Kidney epithelial cell (primary cell): ENCODE results near the gene RND2. TPM values are rescaled to one million over a fixed set of nuclear protein-coding genes. Genes with fewer than 3 reads are reported as not detected.

ENCODE experiments used
- DNase-seq: peaks from one replicate; pipeline ENCODE4 v3.0.0-alpha.2; 2010; ENCODE audit warnings: low read depth
- H3K27me3 ChIP-seq: 2 replicates; pipeline ENCODE4 v1.6.0; 2011; ENCODE audit warnings: low read length; ENCODE audit not compliant: control insufficient read depth, insufficient read depth
- H3K36me3 ChIP-seq: 2 replicates; pipeline ENCODE4 v1.5.1; 2011; ENCODE audit warnings: low read length; ENCODE audit not compliant: control insufficient read depth, insufficient read depth
- H3K4me3 ChIP-seq: 2 replicates; pipeline ENCODE4 v1.5.1; 2011; ENCODE audit warnings: low read depth, mild to moderate bottlenecking, control low read depth, low read length
- CTCF ChIP-seq: IDR thresholded peaks from 2 replicates; pipeline ENCODE4 v1.5.1; 2011; ENCODE audit warnings: mild to moderate bottlenecking, moderate library complexity, low read length, control low read depth, inconsistent platforms; ENCODE audit not compliant: insufficient read depth, poor library complexity, severe bottlenecking
- total RNA-seq: library from RNA; depleted of rRNA; stranded (reverse); fragments of >200 nt; gene quantifications from 2 replicates; pipeline ENCODE4 v1.2.3, GENCODE V29; 2015

Gene RND2
- total RNA-seq, 1 donor from 2014 or later = 0.63 TPM

DNA sequence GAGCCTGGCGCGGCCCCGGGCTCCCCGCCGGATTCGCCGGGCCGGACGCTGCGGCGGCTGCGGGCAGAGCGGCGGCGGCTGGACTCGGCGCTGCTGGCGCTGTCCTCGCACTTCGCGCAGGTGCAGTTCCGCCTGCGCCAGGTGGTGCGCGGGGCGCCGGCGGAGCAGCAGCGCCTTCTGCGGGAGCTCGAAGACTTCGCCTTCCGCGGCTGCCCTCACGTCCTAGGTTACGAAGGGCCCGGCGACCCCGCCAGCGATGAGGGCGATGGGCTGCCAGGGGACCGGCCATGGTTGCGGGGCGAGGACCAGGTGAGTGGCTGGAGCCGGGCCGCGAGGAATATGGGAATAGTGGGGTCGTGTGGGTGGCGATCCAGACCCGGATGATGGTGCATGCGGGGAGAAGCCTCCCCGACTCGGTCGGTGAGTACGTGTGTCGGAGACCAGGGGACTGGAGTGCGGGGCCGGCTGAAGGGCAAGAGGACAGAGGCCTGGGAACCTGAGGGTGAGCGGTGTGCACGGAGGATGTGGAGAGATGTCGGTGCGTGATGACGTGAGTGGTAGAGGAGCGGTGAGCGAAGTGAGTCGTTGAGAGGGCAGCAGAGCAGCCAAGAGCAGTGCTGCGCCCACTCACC lies 44.1 kb upstream of the RND2 start:
- no peak for DNase-seq
- H3K27me3 ChIP-seq = no peaks in the 10 kb centered on the region
- H3K36me3 ChIP-seq = peaks cover 2% of the 10 kb centered on the region
- H3K4me3 ChIP-seq = peak overlapping the region; percentile 93
- peak; percentile 16 for TF ChIP-seq CTCF

DNA sequence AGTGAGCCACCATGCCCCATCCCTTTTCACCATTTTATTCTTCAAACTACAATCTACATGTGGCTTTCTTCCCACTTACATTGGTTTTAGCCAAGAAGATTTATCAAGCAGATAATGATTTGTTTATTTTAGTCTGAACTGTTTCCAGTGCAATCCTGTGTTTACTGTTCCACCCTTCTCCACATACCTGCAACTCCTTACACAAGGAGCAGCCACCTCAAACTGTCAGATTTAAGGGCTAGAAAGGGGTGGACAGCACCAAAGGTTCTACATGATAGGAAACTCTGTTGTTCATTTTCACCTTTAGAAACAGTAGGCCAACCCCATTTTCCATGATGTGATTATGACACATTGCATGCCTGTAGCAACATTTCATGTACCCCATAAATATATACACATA lies 42.8 kb upstream of the RND2 start:
- no peak for TF ChIP-seq CTCF
- Histone ChIP-seq H3K4me3 (no peak overlapping the region), H3K27me3 (no peaks in the 10 kb centered on the region), H3K36me3 (peaks cover 2% of the 10 kb centered on the region)
- no peak for DNase-seq

GRCh38 chr17:42985225-42985624 lies 39.8 kb upstream of the RND2 start:
- Histone ChIP-seq H3K27me3 (no peaks in the 10 kb centered on the region), H3K36me3 (peaks cover 2% of the 10 kb centered on the region)
- DNase-seq = no peak

DNA sequence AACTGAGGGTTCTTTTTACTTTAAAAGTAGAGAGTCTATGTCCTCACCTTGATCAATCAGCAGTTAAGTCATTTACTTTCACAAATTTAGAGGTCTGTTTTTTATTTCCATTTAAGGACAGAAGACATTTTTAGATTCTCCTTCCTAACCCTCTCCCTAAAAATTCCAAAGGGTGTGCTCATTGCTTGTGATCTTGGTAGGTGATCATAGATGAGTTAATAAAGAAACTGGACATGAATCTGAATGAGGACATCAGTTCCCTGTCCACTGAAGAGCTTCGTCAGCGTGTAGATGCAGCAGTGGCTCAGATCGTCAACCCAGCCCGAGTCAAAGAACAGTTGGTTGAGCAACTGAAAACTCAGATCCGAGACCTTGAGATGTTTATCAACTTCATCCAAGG lies 35.9 kb upstream of the RND2 start:
- Histone ChIP-seq H3K4me3 (no peak overlapping the region), H3K36me3 (peaks cover 5% of the 10 kb centered on the region), H3K27me3 (no peaks in the 10 kb centered on the region)
- no peak for TF ChIP-seq CTCF
- DNase-seq = no peak

More at GRCh38 chr17:42985225-42985624, 39.8 kb upstream of the RND2 start:
- no peak overlapping the region for H3K4me3 ChIP-seq
- no peak for TF ChIP-seq CTCF

DNA sequence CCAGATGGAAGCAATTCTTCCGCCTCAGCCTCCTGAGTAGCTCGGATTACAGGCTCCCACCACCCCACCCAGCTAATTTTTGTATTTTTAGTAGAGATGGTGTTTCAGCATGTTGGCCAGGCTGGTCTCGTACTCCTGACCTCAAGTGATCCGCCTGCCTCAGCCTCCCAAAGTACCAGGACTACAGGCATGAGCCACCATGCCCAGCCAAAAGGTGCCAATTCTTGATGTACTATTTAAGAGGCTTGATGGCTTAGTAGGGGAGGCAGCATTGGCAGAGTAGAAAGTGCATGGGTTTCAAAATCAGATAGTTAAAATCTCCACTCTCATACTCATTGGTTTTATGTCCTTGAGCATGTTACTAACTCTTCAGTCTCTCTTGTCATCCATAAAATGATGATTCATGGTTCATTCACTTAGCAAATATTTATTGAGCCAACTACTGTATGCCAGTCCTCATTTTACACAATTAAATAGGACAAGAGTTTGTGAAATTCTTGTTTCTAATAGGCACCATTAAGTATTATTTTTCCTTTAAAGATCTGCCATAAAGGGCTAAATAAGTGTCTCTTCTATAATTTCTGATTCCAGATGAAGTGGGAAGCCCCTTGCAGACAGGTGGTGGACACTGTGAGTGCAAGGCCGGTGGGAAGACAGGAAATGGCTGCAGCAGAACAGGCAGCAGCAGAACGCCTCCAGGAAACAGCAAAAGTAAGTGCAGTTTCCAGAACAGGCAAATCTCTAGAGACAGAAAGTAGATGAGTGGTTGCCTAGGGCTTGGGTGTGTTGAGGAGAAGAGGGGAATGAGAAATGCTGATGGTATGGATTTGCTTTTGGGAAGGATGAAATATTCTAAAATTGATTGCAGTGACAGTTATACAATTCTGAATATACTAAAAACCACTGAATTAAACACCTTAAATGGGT lies 35.0 kb upstream of the RND2 start:
- Histone ChIP-seq H3K27me3 (no peaks in the 10 kb centered on the region), H3K4me3 (no peak overlapping the region), H3K36me3 (peaks cover 6% of the 10 kb centered on the region)
- DNase-seq = no peak
- no peak for TF ChIP-seq CTCF
